DND-41 (cell line): ENCODE data around the gene TBC1D22B.

Experiments used
- CTCF ChIP-seq: IDR thresholded peaks from 2 replicates; pipeline ENCODE4 v1.5.1; 2012; ENCODE audit warnings: borderline replicate concordance, low read length, moderate library complexity, mild to moderate bottlenecking; ENCODE audit not compliant: poor library complexity, severe bottlenecking; ENCODE audit errors: extremely low read depth
- EZH2 ChIP-seq: IDR thresholded peaks from 3 replicates; pipeline ENCODE4 v1.6.1; 2012; ENCODE audit warnings: borderline replicate concordance, low read depth, mild to moderate bottlenecking, moderate library complexity, low read length, inconsistent platforms; ENCODE audit not compliant: severe bottlenecking

GRCh38 chr6:37310966-37311365 lies 53.4 kb downstream of the TBC1D22B start:
- TF ChIP-seq CTCF (no peak), EZH2 (no peak)
